ENCODE data around the gene MYOM3.

Gene MYOM3

DNA sequence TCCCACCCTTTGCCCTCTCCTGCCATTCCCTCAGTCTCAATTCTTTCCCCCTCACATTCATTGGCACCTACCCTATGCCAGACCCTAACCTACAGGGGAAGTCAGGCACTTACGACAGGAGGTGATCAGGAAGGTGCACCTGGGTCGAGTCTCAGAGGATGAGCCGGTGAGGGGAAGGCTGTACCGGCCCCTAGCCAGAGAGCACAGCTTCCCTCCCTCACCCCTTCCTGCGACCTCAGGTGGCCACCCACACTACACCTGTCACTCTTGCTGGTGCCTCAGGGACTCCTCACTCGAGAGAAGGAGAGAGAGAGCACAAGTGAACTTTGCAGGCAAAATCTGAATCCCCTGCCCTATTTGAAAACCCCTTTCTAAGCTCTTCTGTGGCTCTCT is 1.7 kb upstream of the MYOM3 start:
- DNase-seq: no peak

DNA sequence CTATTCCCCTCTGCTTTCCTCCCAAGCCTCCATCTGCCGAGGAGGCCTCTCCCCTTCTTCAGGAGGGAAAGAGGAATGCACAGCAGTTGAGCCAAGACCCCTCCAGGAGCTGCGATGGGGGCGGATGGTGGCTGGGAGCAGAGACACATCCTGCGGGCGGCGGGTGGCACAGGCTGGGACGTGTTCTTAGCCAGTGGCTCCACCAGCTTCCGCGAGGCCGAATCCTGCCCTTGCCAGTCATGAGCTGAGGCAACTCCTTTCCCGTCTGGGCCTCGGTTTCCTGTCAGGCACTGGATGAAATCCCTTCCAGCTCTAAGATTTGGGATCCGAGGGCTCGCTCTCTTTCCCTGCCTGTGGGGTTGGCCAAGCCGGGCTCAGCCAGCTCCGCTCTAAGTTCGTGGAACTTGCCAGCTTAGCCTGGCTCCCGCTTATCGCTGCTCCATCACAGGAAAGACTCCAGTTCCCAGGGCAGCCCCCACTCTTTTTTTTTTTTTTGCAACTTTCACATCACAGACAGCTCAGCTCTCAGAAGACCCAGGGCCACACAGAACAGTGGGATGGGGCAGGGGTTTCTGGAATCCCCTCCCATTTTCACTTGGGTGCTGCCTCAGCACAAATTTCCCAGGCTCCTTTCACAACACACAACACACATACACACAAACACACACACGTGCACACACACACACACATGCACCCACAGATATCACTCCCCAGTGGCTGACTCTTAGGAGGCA is 506 bp downstream of the MYOM3 start:
- no peak for DNase-seq

DNA sequence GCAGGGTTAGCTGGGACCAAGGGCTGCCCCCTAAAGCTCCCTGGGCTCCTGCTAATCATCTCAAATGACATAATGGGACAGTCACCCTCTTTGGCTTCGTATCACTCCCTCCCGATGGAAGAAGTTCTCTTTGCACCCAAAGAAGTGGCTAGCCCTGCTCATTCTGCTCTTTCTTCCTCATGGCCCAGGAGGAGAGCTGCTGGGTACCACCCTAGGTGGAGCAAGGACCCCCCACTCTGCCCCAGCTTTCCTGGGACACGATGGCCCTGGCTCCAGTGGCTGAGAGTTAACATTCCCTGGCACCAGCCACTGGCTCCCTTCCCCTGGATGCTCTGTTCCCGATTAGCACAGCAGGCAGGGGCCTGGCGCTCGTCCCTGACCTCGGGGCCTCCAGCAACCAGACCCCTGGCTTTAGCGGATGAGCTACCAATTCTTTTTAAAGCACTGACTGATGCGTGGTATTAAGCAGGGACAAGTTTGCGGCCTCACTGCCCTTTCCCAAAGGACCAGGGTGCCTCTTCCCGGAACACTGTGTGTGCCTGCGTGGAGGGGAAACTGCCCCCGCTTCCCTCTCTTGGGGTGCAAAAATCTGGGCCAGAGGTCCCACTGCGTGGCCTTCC is 1.2 kb downstream of the MYOM3 start:
- DNase-seq: no peak

DNA sequence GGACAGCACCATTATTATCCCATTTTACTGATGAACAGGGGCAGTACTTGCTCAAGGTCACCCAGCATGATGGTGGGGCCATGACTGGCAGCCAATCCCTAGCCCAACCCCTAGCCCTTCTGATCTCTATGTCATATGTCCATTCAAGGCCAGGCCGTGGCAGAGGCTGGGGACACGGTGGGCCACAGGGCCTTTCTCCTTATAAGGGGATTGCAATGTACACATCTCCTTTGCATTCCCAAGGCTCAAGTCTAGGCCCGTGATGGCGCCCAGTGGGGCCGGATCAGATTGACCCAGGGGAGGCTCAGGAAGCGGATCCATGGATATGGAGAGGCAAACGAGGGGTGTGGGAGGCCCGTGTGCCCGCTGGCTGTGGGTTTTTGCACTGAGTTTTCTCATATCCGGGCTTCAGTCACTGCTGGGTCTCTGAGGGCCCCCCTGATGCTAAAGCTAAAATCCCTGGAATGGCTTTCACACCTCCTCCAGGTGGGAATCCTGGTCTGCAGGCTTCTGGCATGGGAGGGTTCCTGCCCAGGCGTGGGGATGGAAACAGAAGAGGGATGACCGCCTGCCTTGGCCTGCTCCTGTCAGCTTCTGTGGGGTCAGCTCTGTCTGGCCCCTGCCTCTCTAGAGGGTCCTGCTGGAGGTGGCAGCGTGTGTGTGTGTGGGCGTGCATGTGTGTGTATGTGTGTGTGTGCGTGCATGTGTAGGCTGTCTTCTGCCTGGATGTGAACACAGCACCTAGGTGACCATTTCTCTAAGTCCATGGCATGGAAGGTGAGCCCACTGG is 2.1 kb downstream of the MYOM3 start:
- DNase-seq: no peak

DNA sequence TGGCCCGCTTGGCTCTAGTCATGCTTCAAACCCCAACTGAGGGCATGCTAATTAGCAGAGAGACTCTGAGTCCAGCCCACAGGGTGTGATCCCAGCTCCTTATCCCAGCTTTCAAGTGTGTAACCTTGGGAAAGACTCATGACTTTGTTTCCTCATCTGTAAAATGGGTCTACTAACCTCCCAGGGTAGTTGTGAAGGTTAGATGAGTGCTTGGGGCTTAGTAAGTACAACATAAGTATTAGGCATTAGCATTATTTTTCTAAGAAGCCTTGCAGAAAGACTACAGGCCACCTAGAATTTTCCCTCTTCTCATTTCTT is 2.8 kb downstream of the MYOM3 start:
- DNase-seq: no peak

DNA sequence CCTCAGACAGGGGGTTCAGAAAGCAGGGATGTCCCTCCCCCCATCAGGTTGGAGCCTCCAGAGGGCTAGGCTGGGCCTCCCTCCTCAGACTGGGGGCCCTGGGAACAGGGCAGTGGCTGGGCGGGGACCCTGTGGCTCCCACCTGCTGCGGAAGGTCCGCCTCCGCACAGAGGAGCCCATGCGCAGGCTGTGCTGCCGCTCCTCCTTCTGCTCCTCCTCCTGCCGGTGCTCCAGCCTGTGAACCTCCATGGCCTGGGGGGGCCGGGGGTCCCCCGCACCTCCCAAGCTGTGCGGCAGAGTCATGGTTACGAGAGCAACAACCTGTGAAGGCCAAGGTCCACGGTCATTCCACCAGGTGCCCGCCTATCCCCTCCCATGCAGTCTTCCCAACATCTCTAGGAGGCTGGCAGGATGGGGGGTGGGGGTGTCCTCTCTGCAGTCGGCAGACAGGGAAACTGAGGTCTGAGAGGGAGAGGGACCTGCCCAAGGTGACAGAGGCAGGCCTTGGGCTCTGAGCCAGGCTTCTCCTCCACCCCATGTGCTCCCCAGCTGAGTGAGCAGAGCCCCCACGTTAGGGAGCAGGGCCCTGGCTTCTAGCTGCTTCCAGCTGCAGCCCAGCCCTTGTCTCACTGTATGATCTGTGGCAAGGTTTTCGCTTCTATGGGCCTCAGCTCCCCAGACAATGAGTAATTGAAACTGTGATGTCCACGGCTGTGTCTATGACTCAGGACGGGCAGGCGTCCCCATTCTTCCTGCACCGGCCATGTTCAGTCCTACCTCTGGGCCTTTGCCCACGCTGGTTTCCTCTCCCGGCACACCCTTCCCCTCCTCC is 3.4 kb downstream of the MYOM3 start:
- DNase-seq: no peak

DNA sequence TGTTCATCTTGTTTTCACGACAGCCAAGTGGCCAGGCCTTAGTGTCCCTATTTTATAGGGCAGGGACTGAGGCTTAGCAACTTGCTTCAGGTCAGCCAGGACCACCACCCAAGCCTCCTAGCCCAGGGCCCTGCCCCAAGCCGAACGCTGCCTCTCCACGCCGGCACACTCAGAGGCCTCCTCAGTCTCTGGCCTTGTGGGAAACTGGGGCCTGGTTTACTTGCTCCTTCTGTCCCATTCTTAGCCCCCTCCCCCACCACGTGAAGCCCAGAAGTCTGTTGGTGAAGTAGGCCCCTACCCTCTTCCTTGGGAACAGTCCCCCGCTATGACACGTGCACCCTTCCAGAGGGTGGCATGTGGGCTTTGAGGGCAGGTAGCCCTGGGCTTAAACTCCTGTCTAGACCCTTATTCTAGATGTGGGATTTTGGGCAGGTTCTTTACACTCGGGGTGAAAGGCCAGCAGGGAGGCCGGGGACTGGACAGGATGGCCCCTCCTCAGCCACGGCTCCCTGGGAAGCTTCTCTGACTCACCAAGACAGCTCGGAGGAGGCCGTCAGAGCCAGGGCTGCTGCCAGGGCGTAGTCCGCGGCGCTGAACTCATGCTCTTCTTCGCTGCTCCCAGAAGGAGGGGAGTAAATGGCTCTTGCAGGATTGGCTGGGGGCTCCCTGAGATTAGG is 4.3 kb downstream of the MYOM3 start:
- DNase-seq: no peak

DNA sequence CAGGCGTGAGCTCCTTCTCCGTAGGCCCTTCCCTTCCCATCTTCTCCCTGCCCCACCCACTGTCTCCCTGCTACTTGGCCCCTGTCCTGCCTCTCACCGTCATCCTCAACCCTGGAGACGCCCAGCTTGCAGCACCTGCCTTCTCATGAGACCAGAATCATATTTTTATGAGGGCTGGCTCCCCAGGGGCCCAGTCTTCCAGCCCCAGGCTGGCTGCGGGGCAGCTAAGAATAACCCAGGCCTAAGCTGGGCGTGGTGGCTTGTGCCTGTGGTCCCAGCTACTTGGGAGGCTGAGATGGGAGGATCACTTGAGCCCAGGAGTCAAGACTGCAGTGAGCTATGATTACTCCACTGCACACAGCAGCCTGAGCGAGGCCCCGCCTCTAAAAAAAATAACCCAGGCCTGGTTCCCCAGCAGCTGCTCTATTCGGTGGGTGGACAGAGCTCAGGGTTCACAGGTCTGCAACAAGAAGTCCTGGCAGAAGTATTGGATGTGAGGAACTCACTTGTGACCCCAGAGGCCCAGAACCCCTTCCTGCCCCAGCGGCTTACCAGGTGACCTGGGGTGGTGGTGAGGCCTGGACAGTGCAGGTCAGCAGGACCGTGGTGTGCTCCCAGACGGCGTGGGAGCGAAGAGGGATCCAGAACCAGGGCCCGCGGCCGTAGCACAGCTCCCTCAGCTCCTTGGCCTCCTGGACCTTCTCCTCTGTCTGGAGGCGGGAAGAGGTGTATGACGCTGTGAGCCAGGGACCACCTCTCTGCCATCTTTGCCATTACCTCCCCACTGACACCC is 6.4 kb downstream of the MYOM3 start:
- DNase-seq: no peak

DNA sequence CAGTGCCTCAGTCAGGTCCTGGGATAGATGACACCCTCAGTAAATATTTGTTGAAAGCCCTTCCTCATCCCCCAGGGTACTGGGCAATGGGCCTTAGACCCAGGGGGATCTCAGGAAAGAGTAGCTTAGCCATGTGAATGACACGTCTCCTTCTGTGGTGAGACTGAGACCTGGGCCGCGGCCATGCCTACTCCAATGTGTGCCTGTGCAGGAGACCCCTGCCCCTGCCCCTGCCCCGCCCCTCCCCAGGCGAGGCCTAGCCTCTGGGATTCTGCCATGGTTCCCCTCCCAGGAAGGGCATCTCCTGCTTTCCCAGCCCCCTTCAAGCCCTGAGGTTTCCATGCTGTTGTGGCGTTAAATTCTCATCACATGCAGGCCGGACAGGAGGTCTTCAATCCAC is 7.1 kb downstream of the MYOM3 start:
- no peak for DNase-seq

DNA sequence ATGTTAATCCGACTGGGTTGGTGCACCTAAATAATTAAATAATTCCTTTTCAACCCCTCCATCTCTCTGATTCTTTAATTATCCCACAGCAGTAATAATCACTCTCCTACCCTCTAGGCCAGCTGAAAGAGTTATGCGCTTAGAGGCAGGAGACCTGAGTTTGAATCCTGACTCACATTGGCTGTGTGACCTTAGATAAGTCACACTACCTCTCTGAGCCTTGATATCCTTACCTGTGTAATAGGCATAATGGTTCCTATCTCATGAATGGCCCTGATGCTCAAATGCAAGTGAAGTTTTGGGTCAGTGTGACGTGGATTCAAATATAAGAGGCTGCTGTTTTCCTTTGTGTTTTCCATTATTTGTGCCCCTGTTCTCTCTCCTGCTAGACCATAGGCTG is 8.1 kb downstream of the MYOM3 start:
- DNase-seq: no peak

DNA sequence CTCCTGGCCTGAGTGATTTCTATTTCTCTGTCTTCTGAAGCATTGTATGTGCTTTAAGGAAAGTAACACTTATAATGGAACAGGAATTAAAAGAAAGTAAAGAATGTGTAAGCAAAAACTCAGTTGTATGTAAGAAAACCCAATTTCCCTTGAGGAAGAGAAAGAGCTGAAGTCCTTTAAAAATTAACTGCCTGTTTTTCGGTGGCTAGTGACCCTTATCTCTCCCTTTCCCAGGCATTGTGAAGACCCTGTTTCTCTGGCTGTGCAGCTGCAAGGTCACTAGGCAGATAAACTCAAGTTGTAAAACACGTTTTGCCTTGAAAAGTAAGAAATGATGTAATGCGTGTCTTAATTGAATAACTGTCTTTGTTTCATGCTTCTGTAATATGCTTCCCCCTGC is 8.5 kb downstream of the MYOM3 start:
- DNase-seq: no peak

DNA sequence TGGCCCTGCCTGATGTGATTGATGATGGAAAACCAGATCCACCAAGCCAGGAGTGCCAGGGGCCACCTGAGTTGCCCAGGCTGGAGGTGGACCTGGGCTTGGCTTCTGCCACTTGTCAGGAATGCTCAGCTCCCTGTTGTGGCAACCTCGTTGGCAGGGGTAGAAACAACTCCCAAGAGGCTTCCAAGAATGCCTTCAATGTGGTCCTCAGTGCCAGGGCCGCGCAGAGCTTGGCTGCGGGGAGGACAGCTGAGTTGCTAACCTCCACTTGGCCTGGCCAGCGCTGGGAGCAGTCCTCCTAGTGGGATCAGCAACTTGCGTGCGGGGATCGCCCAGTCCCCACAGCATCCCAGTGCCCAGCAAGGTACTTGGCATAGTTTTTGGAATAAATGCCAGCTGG is 9.0 kb downstream of the MYOM3 start:
- no peak for DNase-seq

DNA sequence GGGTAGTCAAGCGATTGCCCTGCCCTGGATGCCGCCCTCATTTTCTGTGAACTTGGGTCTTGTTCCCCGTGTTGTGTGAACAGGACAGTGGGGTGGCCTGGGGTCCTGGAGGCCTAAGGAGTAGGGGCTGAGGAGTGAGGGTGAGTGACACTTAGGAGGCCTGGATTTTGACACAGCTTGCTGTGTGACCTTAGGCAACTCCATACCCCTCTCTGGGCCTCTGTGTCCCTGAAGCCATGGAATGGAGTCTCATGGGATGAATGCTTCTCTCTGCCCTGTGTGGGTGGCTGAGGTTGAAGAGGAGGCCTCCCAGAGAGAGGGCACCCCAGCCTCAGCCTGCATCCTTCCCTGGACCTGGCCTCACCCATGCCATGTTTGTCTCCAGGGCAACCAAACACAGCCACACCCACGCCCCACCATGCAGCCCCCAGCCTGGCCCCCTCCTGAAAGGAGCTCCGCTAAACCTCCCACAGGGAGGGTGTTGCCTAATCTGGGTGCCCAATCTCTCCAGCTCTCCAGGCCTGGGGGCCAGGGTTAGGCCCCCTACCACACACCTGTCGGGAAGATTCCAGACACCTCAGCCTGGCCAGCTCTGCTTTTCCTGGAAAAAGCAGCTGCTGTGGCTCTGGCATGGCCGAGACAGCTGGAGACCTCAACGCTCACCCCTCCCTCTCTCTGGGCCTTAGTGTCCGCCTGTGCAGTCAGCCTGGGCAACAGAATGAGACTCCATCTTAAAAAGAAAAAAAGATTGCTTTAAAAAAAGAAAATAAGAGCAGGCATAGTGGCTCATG is 9.9 kb downstream of the MYOM3 start:
- no peak for DNase-seq

DNA sequence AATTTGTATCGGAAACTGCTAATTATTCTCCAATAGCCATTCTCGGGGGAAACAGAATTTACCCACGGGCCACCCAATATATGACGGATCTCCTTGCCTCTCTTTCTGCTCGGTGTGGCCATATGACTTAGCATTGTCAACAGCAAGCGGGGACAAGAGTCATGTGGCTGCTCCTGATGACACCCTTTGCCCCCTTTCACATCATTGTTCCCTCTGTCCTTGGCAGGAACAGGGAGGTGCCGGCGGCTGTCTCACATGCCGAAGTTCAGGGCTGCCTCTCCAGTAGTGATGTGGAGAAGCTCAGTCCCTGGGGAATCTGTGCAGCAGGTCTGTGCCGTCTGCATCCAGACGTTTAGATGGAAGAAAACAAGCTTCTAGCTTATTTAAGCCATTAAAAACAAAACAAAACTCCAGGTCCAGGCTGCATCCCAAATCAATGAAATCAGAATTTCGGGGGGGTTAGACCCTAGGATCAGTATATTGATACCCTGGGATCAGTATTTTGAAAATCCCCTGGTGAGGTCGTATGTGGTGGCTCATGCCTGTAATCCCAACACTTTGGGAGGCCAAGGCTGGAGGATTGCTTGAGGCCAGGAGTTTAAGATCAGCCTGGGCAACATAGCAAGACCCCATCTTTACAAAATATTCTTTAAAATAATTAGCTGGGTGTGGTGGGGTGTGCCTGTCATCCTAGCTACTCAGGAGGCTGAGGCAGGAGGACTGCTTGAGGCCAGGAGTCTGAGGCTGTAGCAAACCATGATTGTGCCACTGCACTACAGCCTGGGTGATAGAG is 10.8 kb downstream of the MYOM3 start:
- DNase-seq: no peak

DNA sequence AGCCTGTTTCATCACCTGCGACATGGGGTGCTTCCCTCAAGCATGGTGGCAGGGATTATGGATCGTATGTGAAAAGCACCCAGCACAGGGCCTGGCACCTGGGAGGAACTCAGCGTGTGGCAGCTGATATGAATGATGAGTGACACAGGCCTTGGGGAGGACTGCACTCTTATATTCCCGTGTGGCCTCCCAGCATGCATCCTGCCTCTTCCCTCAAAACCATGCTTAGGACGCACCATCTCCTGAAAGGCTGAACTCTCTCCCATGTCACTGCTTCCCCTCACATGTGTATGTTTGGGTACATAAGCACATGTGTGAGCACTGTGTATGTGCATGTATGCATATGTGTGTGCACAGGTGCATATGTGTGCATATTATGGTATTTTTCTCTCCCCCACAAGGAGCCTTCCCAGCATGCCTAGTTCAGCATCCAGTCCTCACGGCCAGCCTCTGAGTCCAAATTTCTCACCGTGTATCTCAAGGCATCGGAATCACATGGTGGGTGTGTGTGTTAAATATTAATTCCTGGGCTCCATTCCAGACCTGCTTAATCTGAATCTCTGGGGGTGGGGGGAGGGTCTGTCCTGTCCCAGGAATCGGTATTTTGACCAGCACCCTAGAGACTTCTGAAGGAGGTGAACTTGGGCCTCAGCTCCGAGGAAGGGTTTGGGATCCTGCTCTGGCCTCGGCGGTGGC is 12.8 kb downstream of the MYOM3 start:
- DNase-seq: no peak

DNA sequence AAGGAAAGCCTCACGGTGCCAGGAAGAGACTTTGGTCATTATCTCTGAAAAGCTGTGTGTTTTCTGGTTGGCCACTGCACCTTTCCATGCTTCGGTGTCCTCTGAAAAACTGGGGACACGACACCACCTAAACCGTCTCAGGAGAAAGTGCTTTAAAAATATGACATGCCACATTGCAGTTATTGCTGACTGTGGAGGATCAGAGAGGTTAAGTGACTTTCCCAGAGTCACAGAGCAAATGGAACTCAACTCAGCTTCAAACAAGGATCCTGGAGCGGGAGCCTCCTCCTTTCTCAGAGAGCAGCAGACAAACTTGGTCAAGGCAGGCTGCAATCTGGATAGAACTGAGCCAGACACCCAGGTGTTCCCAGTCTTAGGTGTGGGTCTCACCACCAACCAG is 13.8 kb downstream of the MYOM3 start:
- DNase-seq: no peak

DNA sequence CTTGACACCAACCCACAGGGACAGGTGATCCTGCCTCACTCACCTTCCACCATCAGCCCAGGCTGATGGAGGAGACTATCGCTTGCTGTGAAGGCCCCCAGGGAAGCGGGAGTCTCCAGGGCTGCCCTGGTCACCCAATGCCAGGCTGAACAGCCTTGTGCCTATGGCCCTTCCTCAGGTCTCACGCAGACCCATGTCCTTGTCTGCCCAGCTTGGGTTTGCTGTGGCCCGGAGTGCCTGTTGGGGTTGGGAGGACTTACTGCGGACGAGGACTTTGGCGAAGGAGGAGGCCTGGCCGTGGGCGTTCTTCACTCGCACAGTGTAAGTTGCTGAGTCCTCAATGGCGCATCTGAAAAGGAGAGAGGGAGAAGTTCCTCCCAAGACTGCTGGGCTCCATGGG is 14.3 kb downstream of the MYOM3 start:
- no peak for DNase-seq

DNA sequence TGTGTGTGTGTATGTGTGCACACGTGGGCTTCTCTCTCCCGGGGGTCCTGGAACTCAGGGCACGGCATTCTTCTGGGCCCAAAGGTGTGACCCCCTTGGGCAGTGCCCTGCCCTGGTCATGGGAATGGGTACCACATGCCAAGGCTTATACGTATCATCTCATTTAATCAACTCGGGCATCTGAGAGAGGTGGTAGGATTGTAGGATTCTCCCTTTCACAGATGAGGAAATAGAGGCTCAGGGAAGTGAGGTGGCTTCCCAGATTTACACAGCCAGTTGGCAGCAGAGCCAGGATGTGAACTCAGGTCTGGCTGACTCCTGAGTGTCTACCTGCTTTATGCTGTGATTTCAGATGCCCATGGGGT is 15.2 kb downstream of the MYOM3 start:
- no peak for DNase-seq

DNA sequence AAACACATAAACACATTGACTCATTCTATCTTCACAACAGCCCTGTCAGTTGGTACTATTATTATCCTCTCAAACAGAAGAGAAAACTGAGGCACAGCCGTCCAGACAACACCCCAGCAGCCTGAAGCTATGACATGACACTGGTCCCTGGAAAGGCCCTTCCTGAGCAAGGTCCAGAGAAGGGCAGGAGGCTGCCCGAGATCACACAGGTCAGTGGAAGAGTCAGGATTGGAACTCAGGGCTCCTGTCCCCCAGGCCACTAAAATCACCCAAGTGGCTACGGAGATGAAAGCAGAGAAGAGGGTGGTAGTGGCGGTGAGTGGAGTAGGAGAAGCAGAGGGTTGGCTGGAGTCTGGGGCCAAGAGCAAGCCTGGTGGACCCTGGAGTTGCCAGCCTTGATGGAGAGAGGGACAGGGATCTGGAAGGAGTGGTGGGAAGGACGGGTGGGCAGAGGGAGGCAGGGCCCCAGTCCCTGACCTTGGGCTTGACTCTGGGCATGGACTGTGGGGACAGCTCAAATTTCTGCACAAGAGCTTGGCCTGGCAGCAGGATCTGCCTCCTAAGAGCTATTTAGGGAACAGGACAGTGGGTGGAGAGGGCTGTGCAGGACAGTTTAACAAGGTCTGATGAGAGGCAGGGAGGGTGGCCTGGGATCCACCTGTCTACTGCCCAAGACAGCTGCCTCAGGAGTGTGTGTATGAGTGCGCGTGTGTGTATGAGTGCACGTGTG is 15.8 kb downstream of the MYOM3 start:
- DNase-seq: no peak
